Type B pancreatic cell (in vitro differentiated cells): ENCODE data around the gene TMEM47. TPM values are rescaled to one million over a fixed set of nuclear protein-coding genes. Genes with fewer than 3 reads are reported as not detected.

Source experiments
- DNase-seq: peaks from one replicate; pipeline ENCODE4 v3.0.0; 2021; ENCODE audit warnings: mixed read lengths; ENCODE audit not compliant: unreplicated experiment; ENCODE audit errors: extremely low spot score
- H3K27ac Mint-ChIP-seq: 2 replicates; pipeline ENCODE4 v1.8.0; 2021; ENCODE audit warnings: mild to moderate bottlenecking, mixed read lengths
- H3K27me3 Mint-ChIP-seq: 2 replicates; pipeline ENCODE4 v1.8.0; 2021; ENCODE audit warnings: mixed read lengths
- H3K36me3 Mint-ChIP-seq: 2 replicates; pipeline ENCODE4 v1.8.0; 2021; ENCODE audit warnings: mixed read lengths
- H3K4me1 Mint-ChIP-seq: one replicate; pipeline ENCODE4 v1.8.0; 2021; ENCODE audit warnings: mixed read lengths; ENCODE audit not compliant: unreplicated experiment
- H3K4me3 Mint-ChIP-seq: 2 replicates; pipeline ENCODE4 v1.8.0; 2021; ENCODE audit warnings: mild to moderate bottlenecking, mixed read lengths
- H3K9me3 Mint-ChIP-seq: 2 replicates; pipeline ENCODE4 v1.8.0; 2021; ENCODE audit warnings: mixed read lengths
- total RNA-seq: library from RNA; stranded (reverse); gene quantifications from 2 replicates; pipeline ENCODE4 v1.2.1, GENCODE V29; 2021; ENCODE audit warnings: low replicate concordance
- TF ChIP-seq, protein P1 (sequence below): fragments of 200-600 bp; sonication (generic); conservative IDR thresholded peaks from 2 replicates; pipeline ENCODE4 v1.5.0; 2021; ENCODE audit warnings: antibody characterized with exemption, mild to moderate bottlenecking

Gene TMEM47
- total RNA-seq, 1 donor from 2014 or later: 23.6 TPM

DNA sequence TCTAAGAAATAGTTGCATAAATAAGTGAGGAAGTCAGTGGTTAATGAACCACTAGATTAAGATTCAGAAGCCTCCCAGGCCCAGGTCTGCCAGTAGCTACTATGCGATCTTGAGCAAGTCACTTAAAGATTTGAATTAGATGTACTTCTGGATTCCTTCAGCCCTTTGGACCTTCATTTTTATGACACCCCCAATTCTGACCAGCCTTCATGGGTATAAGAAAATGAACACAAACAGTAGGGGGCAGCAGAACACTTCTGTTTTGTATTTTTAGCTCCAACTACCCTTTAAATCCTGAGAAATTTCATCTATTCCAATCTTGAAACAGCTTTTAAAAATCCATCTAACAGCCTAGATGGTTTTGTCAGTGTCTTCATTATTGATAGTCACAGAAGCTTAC is 19.0 kb downstream of the TMEM47 start:
- H3K27ac Mint-ChIP-seq: no peak overlapping the region
- H3K4me3 Mint-ChIP-seq: no peak overlapping the region
- DNase-seq: no peak
- H3K9me3 Mint-ChIP-seq: no peaks in the 10 kb centered on the region
- TF ChIP-seq, protein P1, sequence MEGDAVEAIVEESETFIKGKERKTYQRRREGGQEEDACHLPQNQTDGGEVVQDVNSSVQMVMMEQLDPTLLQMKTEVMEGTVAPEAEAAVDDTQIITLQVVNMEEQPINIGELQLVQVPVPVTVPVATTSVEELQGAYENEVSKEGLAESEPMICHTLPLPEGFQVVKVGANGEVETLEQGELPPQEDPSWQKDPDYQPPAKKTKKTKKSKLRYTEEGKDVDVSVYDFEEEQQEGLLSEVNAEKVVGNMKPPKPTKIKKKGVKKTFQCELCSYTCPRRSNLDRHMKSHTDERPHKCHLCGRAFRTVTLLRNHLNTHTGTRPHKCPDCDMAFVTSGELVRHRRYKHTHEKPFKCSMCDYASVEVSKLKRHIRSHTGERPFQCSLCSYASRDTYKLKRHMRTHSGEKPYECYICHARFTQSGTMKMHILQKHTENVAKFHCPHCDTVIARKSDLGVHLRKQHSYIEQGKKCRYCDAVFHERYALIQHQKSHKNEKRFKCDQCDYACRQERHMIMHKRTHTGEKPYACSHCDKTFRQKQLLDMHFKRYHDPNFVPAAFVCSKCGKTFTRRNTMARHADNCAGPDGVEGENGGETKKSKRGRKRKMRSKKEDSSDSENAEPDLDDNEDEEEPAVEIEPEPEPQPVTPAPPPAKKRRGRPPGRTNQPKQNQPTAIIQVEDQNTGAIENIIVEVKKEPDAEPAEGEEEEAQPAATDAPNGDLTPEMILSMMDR: peak; percentile 83
- H3K4me1 Mint-ChIP-seq: no peaks in the 10 kb centered on the region
- no peaks in the 10 kb centered on the region for H3K27me3 Mint-ChIP-seq
- H3K36me3 Mint-ChIP-seq: no peaks in the 10 kb centered on the region

DNA sequence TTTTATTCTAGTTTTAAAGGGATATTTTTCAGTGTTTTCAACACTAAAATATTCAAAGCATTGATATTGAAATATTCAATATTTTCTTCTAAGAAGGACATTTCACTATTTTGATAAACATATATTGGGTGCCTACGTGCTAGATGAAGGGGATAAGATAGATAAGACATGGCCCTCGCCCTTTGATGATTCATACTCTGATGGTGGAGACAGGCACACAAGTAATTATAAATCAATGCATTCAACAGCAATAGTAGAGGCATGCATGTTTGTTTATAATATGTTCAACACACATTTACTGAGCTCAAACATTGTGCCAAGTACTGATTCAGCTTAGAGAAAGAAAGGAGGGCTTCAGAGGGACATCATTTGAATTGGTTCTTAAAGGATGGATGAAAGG is 22.7 kb downstream of the TMEM47 start:
- Mint-ChIP-seq H3K27me3 (no peaks in the 10 kb centered on the region), H3K4me1 (peaks cover 10% of the 10 kb centered on the region), H3K27ac (no peak overlapping the region), H3K4me3 (no peak overlapping the region), H3K36me3 (no peaks in the 10 kb centered on the region), H3K9me3 (no peaks in the 10 kb centered on the region)
- DNase-seq: no peak
- TF ChIP-seq, protein P1: no peak

DNA sequence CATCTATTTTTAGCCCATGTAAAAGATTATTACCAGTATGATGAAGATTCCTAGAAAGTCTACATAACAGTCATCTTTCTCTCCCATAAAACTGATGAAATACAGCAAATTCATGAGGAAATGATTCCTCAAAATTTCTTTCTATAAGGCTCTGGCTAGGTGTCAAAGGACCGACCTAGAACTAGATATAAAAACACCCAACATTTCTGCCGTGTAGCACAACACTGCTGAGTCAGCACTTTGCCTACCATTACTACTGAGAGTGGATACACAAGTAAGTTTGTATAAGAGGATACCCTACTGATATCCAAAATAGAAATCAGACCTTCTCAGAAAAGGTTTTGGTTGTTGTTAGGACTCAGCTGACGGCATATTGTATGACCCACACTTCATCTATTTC is 24.7 kb downstream of the TMEM47 start:
- Mint-ChIP-seq H3K4me3 (no peak overlapping the region), H3K9me3 (no peaks in the 10 kb centered on the region), H3K4me1 (peaks cover 10% of the 10 kb centered on the region)

DNA sequence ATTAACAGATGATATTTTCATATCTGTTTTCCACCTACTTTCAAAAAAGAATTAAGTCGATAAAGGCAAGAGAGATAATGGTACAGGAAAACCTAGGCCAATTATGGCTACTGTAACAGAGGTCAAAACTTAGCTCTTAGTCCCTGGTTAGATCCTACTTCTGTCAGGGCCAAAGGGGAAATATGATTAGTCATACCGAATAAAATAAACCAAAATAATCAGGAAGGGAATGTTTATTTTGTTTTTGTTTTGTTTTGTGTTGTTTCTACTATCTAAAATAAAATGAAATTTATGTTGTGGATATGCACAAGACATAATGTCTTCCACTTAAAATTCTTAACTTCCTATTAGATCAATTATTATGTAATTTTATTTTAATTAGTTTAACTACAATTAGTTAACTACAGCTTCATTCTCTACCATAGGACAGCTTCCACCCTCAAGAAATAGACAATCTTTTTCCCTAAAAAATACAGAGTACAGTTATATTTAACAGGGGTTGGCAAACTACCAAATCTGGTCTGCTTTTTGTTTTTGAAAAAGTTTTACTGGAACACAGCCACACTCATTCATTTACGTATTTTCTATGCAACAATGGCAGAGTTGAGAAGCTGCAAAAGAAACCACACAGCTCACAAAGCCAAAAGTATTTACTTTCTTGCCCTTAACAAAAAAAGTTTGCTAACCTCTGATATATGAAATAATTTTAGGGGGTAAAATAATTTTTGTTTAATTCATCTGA is 25.4 kb downstream of the TMEM47 start:
- H3K27me3 Mint-ChIP-seq: no peaks in the 10 kb centered on the region
- H3K27ac Mint-ChIP-seq: no peak overlapping the region
- peaks cover 10% of the 10 kb centered on the region for H3K4me1 Mint-ChIP-seq
- H3K4me3 Mint-ChIP-seq: no peak overlapping the region
- H3K9me3 Mint-ChIP-seq: no peaks in the 10 kb centered on the region
- TF ChIP-seq, protein P1: no peak
- no peak for DNase-seq
- H3K36me3 Mint-ChIP-seq: no peaks in the 10 kb centered on the region

More for the DNA sequence above, 24.7 kb downstream of the TMEM47 start:
- Mint-ChIP-seq H3K27ac (no peak overlapping the region), H3K27me3 (no peaks in the 10 kb centered on the region), H3K36me3 (no peaks in the 10 kb centered on the region)
- no peak for DNase-seq
- TF ChIP-seq, protein P1: no peak

DNA sequence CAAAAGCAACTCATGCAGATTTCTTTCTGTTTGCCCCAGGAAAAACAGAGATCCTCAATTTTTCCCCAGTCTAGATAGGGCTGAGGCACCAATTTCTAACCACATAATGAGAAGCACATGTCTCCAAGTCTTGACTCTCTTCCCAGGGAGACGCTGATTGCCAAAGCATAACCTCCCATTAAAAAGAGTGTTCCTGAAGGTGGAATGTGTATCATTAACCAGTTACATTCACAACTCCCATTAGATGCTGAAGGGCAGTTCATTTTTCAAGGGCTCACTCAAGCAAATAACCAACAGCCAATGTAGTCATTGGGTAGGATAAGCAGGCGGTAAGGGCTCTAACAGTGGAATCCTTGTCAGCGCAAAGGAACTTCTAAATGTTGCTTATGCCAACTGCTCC is 27.5 kb downstream of the TMEM47 start:
- Mint-ChIP-seq H3K36me3 (no peaks in the 10 kb centered on the region), H3K27ac (no peak overlapping the region), H3K4me1 (peaks cover 10% of the 10 kb centered on the region), H3K9me3 (no peaks in the 10 kb centered on the region), H3K4me3 (no peak overlapping the region), H3K27me3 (no peaks in the 10 kb centered on the region)
- no peak for DNase-seq
- TF ChIP-seq, protein P1: no peak

DNA sequence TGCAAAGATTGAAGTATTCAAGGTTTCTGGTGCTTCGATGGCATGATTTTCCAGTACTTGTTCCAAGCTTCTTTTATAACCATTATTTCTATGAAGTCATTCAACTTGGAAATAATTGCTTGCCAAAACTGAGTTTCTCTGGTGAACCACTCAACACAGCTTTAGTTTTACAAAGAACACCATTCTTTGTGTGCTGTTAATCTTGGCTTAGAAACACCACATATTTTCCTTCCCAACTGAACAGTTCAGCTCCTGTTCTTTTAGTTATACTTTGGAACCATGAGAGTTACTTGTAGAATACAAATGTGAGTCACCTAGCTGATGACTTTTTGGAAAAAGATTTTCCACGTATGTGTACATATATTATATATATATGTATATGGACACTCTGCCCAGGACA is 32.7 kb downstream of the TMEM47 start:
- Mint-ChIP-seq H3K27me3 (no peaks in the 10 kb centered on the region), H3K9me3 (no peaks in the 10 kb centered on the region), H3K36me3 (no peaks in the 10 kb centered on the region), H3K27ac (no peak overlapping the region), H3K4me1 (peaks cover under 1% of the 10 kb centered on the region), H3K4me3 (no peak overlapping the region)
- no peak for DNase-seq
- TF ChIP-seq, protein P1: no peak
